CD4-positive, alpha-beta T cell treated with Interleukin-15 for 1 hour (primary cell): ENCODE data around the gene MAP3K2.

Source experiments
- DNase-seq: peaks from one replicate; pipeline ENCODE4 v3.0.0-alpha.2; 2020

The MAP3K2 gene

DNA sequence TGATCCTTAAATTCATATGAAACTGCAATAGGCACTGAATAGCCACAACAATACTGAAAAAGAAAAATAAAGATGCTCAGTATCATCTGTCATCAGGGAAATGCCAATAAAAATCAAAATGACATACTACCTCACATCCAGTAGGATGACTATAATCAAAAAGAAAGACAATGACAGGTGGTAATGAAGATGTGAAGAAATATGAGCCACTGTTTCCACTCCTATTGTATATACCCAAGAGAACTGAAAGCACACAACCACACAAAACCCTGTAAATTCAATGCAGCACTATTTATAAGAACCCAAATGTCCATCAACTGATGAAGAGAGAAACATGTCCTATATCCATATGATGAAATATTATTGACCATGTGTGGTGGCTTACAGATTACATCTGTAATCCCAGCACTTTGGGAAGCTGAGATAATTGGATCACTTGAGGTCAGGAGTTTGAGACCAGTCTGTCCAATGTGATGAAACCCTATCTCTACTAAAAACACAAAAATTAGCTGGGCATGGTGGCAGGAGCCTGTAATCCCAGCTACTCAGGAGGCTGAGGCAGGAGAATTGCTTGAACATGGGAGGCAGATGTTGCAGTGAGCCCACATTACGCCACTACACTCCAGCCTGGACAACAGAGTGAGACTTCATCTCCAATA lies 39.9 kb downstream of the MAP3K2 start:
- DNase-seq = no peak

DNA sequence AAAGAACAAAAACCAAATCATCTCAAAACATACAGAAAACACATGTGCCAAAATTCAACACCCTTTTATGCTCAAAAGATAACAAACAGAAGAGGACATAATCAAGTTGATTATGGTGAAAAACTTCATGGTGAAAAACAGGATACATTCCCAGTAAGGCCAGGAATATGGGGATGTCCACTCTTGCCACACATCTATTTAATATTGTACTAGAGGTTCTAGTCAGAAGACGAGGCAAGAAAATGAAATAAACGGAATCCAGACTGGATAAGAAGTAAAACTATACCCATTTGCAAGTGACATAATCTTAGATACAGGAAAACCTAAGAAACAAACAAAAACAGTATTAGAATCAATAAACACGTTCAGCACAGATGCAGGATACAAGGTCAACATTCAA lies 40.8 kb downstream of the MAP3K2 start:
- DNase-seq = no peak

DNA sequence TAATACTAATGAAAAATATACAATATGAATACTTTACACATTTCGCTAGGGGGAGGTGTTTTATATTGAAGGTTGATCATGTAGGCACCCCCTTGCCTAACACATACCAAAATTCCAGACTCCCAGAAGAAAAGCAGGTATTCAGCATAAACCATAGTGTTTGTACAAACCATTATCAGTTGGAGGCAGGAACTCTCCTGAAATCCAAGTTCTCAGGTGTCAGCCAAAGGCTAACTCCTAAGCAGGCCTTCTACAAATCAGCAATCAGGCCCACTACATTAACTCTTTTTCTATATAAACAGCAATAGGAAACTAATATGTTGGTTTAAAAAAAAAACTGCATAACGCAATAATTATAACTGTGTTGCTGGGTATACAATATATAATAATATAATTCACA lies 44.5 kb downstream of the MAP3K2 start:
- DNase-seq = no peak

DNA sequence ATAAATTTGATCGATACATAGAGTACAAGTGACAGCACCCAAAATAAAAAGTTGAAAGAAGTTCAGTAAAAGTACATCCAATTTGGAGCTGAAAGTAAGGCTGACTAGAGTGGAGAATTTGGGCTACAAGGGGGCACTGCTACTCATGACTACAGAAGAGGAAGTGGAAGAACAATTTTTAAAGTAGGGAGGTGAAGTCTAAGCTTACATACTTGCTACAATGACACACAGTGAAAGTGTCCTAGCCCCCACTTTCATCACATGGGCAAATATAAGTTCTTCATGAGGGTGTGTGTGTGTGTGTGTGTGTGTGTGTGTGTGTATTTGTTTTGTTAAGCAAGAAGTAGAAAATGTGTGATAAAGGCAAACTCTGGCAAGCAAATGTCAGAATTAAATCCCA lies 45.7 kb downstream of the MAP3K2 start:
- DNase-seq = no peak

DNA sequence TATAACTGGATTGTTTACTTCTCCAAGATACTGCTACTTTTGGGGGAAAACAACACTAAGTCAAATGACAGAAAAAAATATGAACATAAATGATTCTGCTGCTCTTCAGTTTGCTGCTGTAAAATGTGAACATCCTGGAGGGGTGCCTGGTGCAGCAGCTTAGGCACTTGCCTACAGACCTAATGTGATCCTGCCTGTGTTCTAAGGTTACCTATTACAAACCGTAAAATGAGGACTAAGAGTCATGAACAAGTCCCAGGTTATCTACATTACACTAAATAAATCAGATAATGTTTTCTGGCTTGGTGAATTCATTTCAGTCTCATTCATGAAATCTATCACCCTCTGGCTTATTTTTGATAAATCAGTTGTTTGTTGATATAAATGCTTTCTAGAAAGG lies 55.4 kb downstream of the MAP3K2 start:
- no peak for DNase-seq

DNA sequence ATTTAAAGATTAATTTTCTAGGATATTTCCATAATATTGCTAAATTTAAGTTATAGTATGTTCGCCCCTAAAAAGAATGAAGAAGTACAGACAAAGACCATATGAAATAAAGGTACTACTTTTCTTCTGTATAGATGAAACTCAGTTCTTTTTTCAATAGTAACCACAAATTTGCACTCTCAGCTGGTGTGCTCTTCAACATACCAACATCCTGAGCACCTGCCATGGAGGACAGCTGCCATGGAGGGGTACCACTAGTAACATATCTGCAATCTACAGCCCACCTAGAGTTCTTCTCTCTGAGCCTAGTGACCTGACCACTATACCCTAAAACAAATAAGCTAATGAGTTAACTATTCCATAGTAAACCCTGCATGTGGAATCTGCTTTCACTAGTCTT lies 57.0 kb downstream of the MAP3K2 start:
- no peak for DNase-seq

DNA sequence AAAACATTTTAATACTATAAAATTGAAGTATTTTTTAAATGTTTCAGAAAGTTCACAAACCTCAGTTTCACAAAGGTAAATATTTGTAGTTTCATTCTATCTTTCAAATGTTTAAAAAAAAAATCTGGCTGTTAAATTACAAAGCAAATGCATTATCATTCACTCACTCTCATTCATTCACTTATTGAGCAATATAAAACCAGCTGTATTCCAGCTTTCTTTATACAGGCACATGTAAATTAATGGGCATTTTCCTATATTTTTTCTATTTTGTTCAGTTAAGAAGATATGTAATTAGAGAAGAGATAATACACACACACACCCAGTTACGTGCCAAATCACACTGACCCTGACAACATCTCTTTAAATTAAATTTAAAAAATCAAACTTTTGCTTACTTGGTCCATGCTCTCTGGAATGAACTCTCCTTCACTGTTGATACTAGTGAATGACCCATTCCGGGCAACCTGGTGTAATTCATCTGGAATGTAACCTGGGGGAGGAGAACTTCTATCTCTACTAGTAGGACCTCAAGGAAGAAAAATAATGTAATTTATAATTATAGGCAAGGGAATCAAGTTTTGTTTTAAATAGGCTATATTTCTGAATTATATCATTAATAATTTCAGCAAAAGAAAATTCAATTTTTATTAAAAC lies 61.4 kb downstream of the MAP3K2 start:
- no peak for DNase-seq

DNA sequence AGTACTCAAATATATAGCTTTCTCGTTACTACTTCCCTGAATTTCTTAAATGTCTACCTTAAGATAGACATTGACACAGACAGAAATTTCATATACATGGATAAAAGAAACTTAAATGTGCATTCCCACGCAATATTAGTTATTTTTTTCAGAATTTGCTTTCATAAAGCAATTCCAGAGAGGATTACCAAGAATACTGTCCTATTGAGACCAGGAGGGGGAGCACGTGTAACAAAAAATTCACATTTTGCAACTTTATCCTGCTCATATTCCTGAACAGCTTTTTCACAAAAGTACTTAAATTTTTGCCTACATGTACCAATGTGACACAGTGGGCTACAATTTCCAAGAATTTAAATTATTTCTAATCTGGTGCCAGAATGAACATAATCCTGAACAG lies 63.1 kb downstream of the MAP3K2 start:
- no peak for DNase-seq

DNA sequence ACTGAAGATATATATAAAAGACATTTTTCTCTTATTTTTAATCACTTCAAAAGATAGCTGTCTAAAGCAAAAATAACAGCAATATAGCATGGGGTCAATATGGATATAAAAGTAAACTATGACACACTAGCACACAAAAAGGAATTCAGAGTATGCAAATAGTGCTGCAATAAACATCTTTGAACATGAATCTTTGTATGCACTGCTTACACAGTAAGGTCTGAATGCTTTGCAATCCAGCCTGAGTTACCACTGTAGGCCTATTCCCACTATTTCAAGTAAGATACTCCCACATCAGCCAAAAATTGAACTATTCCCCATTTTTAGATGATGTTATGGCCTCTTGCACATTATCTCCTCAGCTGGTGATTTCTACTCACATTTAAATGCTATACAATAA lies 66.5 kb downstream of the MAP3K2 start:
- DNase-seq = no peak

DNA sequence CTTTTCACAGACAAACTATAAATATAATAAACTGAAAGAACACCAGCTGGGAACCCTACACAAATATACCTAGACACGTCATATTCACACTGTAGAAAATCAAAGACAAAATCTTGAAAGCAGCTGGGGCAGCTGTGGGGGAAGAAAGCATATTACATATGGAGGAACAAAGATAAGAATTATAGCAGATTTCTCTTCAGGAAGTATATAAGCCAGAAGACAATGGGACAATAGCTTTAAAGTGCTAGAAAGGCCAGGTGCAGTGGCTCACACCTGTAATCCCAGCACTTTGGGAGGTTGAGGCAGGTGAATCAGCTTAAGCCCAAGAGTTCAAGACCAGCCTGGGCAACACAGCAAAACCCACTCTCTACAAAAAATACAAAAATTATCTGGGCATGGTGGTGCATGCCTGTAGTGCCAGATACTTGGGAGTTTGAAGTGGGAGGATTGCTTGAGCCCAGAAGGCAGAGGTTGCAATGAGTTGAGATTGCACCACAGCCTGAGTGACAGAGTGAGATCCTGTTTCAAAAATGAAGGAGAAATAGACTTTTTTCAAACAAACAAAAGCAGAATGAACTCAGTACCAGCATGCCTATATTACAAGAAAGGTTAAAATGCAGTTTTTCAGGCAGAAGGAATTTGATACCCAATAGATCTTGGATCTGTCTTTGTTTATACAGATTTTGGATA lies 67.0 kb downstream of the MAP3K2 start:
- DNase-seq = no peak

DNA sequence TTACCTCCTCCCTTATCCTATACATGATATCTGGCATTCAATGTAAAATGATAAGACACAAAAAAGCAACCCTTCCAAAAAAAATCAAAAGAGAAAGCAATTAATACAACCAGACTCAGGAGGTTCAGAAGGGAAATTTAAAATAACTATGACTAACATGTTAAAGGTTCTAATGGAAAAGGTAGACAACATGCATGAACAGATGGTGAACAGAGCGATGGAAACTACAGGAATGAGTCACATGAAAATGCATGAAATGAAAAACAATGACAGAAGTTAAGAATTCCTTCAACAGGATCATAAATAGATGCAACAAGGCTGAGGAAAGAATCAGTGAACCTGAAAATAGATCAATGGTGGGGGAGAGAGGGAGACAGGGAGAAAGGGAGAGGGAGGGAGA lies 67.7 kb downstream of the MAP3K2 start:
- DNase-seq = no peak

DNA sequence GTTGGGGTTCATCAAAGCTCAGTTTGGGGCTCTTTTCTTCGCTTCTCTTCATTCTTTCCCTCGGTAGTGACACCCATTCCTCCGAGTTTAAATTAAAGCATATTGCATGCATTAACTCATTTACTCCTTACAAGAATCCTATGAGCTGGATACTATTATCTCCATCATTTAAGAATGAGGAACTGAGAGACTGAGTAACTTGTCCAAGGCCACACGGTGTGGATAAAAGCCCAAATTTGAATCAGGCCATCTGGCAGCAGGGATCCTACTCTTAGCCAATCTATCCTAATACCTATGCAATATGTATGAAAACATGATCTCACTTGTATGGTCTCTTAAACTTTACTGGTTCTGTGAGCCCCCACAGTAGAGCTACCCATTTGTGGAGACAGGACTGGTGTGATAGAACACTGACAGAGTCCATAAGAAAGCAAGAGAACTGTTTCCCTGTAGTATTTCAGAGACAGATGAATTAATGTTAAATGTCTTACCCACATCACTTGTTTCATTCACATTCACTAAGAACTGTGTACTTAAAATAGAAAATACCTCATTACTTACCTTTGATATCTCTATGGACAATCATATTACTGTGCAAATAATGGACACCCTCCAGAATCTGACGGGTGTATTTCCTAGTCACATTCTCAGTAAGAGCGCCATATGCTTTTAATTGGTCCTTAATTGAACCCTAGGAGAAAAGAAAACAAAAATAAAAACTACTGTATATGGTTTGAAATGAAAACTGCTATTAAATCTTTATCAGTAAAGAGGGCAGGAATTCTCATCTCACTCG lies 73.4 kb downstream of the MAP3K2 start:
- no peak for DNase-seq

DNA sequence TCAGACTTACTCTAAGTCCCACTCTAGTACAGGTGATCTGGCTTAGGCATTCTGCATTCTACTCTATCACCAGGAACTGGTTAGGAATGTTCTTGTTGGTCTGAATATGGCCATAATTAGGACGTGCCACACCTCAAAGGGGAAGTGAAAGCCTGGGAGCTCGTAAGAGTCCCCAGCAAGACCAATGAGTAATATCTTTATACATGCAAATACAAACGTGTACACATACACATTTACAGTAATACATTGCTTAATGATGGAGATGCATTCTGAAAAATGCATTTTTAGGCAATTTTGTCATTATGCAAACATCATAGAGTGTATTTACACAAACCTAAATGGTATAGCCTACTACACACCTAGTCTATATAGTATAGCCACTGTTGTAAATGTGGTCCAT lies 74.4 kb downstream of the MAP3K2 start:
- DNase-seq = peak; percentile 47

DNA sequence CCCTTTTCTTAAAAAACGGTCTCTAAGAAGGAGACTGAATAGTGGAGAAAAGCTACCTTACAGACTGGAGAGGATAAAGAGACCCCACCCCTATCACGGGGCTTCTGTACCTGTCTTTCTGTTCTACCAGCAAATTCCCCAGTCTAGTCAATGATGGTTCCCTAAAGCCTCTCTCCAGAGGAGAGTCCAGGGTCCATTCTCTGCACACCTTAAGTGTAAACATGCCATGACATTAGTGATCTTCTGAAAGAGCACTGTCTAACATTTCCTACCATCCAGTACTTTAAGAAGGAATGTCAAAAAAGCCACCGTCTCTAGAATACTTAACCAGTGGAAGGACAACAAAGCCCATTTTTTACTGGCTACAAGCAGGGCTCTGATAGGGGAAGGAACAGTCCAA lies 76.8 kb downstream of the MAP3K2 start:
- no peak for DNase-seq

DNA sequence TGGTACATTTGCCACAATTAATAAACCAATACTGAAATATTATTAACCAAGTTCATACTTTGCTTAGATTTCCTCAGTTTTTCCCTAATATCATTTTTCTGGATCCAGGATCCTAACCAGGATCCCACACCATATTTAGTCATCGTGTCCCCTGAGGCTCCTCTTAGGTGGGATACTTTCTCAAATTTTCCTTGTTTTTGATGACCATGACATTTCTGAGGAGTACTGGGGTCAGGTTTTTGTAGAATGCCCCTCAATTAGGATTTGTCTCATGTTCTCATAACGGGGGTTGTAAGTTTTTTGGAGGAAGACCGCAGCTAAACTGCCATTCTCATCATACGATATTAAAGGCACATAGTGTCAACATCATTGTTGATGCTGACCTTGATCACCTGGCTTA lies 78.3 kb downstream of the MAP3K2 start:
- no peak for DNase-seq

DNA sequence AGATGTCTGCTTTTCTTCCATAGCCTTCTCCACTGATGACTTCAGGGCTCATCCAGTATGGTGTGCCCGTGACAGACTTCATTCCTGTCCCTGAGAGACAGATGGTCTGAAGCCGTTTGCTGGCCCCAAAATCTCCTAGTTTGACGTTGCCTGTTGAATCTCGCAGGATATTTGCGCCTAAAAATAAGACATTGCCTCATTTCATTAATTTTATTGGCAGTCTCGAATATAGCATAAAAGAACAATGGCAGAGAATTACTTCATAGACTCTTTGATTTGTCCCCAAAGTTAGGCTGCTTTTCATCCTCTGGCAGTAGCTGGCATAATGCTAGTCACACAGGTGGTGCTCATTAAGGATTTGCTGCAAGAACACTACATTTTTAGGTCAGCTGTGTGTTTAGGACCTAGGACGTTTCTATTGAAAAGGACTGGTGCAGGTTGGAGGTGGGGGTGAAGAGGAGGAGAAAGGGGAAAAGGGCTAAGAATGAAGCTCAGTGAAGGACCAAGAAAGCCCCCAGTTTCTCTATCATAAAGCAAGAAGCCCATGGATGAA lies 79.1 kb downstream of the MAP3K2 start:
- DNase-seq = no peak

DNA sequence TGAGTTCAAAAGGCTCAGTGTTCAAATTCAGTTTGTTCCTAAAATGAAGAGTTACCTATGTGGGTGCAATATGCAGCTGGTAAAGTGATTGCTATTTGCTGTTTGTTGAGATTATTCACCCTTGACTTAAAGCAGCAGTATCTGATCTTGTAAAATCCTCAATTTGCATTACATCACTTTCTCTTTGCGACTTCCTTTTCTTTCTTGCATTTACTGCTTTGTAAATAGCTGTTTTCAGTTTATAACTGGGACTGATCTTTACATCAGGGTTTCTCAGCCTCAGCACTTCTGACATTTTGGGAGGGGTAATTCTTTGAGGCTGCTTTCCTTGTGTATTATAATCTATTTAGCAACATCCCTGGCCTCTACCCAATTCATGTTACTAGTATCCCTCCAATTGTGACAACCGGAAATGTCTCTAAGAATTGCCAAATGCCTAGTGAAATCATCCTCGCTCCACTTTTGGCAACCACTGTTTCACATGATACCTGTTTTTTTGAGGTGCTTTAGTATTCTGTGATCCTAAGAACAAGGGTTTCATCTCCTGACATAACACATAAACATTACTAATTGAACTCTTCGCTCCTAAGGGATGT lies 81.7 kb downstream of the MAP3K2 start:
- DNase-seq = no peak

DNA sequence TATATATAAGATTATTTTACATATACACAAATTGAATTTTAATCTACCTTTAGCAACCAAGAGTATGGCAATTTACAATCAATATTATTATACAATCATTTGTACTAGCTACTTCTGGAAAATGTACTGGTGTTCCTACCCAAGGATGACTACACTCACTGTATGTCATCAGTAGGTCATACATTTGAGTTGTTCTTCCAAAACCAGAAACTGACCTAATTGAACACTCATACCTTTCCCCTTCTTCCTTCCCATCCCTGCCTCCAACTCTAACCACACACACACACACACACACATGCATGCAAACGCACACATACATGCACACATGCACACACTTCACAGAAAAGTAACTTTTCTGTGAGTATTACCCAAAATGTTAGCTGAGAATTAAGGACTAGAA lies 85.6 kb downstream of the MAP3K2 start:
- DNase-seq = no peak

DNA sequence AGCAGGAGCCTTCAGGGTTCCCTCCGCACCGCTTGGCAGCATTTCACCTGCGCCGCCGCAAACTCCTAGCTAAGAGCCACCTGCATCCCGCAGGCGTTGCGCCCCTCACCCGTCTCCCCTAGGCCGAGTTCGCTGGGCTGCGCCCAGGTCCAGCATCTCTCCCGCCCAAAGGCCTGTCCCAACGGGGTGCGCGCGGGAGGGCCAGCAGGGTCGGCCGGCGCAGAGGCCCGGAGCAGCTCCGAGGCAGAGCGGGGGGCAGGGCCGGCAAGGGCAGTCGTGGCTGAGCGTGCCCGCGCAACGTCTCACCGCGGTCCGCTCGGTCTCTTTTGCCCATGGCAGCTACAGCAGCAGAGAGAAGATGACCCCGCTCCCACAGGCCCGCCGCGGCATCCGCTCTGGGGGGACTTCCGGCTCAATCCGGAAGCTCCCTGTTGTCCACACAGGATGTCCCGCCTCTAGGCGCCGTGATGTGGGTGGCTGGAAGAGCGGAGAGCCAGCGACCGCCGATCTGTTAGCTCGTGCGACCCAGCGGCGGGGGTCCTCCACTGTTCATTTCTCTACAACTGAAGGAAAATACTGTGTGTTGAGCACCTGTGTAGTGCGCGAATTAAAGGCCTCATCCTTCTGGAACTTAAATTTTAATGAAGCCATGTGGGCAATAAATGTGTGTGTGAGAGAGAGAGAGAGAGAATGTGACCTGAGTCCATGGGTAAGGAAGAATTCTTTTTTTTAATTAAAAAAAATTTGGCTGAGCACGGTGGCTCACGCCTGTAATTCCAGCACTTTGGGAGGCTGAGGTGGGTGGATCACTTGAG lies 93.8 kb downstream of the MAP3K2 start, which contains the start of gene ERCC3:
ERCC3 (minus strand) TSS at position 397 of the 815 bp plus-strand sequence; CDS start at position 334, 63 bp downstream.
- peak; percentile 82 for DNase-seq

DNA sequence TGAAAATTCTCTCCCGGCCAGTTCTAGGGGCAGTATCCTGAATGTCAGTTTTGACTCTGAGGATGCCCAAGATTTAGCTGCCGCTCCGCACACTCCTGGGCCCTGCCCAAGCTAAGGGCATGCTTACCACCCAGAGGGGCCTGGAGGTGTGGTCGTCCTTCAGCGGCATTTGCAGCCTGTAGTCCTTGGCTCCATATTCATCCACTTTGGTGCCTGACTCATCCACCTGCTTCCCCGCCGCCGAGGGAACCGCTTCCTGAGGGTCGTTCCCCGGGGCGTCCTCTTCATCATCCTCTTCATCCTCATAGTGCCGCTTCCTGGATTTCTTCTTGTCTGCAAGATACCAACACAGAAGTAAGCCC lies 94.4 kb downstream of the MAP3K2 start:
- no peak for DNase-seq

DNA sequence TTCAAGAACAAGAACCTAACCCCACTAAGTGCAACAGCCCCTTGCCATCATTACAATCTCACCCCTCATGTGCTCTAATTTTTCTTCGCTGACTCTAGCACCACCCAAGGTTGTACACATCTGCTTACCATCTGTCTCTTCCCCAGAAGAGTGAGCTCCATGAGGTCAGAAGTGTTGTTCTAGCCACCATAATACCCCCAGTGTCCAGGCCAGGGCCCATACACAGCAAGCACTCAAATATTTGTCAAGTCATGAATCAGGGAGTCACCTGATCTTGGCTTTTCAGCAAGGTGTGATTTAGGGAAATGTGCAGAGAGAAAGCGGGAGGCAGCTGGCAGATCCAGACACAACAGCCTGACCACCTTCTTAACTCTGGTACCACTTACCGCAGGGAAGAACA lies 99.5 kb downstream of the MAP3K2 start:
- no peak for DNase-seq

DNA sequence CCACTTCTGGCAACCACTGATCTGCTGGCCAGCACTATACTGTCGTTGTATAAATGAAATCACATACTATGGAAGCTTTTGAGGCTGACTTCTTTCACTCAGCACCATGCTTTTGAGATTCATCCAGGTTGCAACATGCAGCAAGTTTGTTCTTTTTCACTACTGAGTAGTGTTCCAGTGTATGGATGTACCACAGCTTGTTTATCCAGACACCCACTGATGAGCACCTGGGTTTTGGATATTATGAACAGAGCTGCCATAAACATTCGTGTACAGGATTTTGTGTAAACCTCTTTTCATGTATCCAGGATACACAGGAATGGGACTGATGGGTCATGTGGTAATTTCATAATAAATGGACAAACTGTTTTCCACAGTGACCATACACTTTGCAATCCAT lies 104.5 kb downstream of the MAP3K2 start:
- no peak for DNase-seq
